Measurements from ENCODE around the gene AOAH.

AOAH gene

DNA sequence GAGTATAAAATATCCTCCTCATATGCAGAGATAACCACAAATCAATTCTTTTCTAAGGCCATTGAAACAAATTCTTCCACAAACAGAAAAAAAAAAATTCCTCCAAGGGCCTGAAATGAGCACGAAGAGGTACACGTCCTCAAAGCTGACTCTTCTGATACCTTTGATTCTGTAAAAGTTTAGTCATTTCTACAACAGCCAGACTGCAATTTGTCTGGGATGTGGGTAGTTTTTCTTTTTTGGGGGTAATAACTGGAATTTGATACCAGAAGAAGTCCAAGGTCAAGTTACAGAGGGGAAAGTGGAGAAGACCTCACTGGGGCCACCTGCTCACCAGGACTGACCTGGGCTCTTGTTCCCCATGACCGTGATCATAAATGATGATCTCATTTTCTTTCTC is 121.8 kb downstream of the AOAH start:
- no peak for TF ChIP-seq CTCF (IDR thresholded peaks at IDR 0.05; ENCODE audit: low read depth, low read length)
- no peak for DNase-seq (ENCODE audit: extremely low read depth, low read depth)

GRCh38 chr7:36601601-36602000 is 122.7 kb downstream of the AOAH start:
- no peak for DNase-seq (ENCODE audit: extremely low read depth, low read depth)
- TF ChIP-seq CTCF (IDR thresholded peaks at IDR 0.05; ENCODE audit: low read depth, low read length), result no peak

DNA sequence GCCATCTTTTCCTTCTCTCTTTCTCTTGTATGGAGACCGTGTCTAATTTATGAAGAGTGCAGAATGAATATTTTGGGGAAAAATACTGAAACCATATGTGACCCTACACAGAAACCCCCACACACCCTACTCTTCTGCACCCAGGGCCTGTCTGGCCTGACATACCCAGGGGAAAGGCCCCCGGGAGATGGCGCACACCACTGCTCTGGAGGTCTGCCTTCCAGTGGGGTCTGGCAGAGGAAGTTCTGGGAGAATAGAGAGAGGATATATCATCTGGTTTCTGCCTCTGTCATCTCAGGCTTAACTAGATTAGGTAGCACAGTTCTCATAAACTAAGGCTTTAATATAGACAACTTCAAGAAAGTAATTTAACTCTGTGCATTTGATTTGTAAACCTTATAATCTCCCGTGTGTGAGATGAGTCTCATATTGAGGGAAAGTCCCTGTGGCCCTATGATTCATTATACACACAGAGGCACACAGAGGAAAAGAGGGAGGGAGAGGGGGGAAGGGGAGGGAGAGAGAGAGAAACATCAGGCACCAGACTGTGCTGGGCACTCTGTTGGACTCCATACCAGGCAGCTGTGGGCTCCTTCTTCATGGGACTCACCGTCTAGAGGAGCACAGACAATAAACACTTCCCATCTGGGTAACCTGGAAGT is 123.3 kb downstream of the AOAH start:
- no peak for TF ChIP-seq CTCF (IDR thresholded peaks at IDR 0.05; ENCODE audit: low read depth, low read length)
- no peak for DNase-seq (ENCODE audit: extremely low read depth, low read depth)

GRCh38 chr7:36600314-36600682 is 124.0 kb downstream of the AOAH start:
- DNase-seq (ENCODE audit: extremely low read depth, low read depth), result no peak
- TF ChIP-seq CTCF (IDR thresholded peaks at IDR 0.05; ENCODE audit: low read depth, low read length), result no peak

GRCh38 chr7:36599645-36600313 is 124.5 kb downstream of the AOAH start:
- no peak for DNase-seq (ENCODE audit: extremely low read depth, low read depth)
- no peak for TF ChIP-seq CTCF (IDR thresholded peaks at IDR 0.05; ENCODE audit: low read depth, low read length)

GRCh38 chr7:36598054-36598674 is 126.1 kb downstream of the AOAH start:
- no peak for TF ChIP-seq CTCF (IDR thresholded peaks at IDR 0.05; ENCODE audit: low read depth, low read length)
- DNase-seq (ENCODE audit: extremely low read depth, low read depth), result no peak

GRCh38 chr7:36597090-36597773 is 127.1 kb downstream of the AOAH start:
- DNase-seq (ENCODE audit: extremely low read depth, low read depth), result no peak
- TF ChIP-seq CTCF (IDR thresholded peaks at IDR 0.05; ENCODE audit: low read depth, low read length), result no peak

Data from AG09319 (cell line).